HepG2 (cell line): ENCODE results near the gene ALDOA. TPM values are rescaled to one million over a fixed set of nuclear protein-coding genes. Genes with fewer than 3 reads are reported as not detected.

Experiments used
- ATF7 ChIP-seq, 2 experiments: fragments of 450-650 bp in 1 of 2; sonication (generic) in 1 of 2; formaldehyde crosslinking in 1 of 2; IDR thresholded peaks; 2 replicates each; pipeline versions ENCODE4 v1.4.0 to v1.6.1; 2016 to 2020; ENCODE audit warnings: antibody characterized with exemption in 1 of 2, mild to moderate bottlenecking in 1 of 2, missing genetic modification reagents in 1 of 2
- CBX5 ChIP-seq: sonication (generic); formaldehyde crosslinking; IDR thresholded peaks from 2 replicates; pipeline ENCODE4 v1.4.0; 2020; ENCODE audit warnings: missing genetic modification reagents, borderline replicate concordance
- CEBPG ChIP-seq: IDR thresholded peaks from 2 replicates; pipeline ENCODE4 v1.6.1; 2016
- ISL2 ChIP-seq: sonication (generic); formaldehyde crosslinking; IDR thresholded peaks from 2 replicates; pipeline ENCODE4 v1.5.0; 2020; ENCODE audit warnings: missing genetic modification reagents
- KLF13 ChIP-seq: sonication (generic); formaldehyde crosslinking; IDR thresholded peaks from 2 replicates; pipeline ENCODE4 v1.4.0; 2020; ENCODE audit warnings: mild to moderate bottlenecking, missing genetic modification reagents
- PHF5A ChIP-seq: IDR thresholded peaks from one replicate; pipeline ENCODE4 v1.6.1; 2018; ENCODE audit warnings: low read depth, missing genetic modification reagents; ENCODE audit not compliant: unreplicated experiment
- PITX1 ChIP-seq: sonication (generic); formaldehyde crosslinking; IDR thresholded peaks from 2 replicates; pipeline ENCODE4 v1.5.1; 2020; ENCODE audit warnings: mild to moderate bottlenecking, missing genetic modification reagents
- RBM22 ChIP-seq: fragments of 200-400 bp; formaldehyde crosslinking; optimal IDR thresholded peaks from 2 replicates; pipeline ENCODE3; 2017; ENCODE audit warnings: mild to moderate bottlenecking, low read length, moderate library complexity
- SIN3A ChIP-seq: IDR thresholded peaks from 2 replicates; pipeline ENCODE4 v1.6.1; 2011; ENCODE audit warnings: low read depth, mild to moderate bottlenecking, control low read depth, low read length, borderline replicate concordance
- SMARCC2 ChIP-seq: fragments of 450-650 bp; IDR thresholded peaks from 2 replicates; pipeline ENCODE4 v1.6.1; 2017; ENCODE audit warnings: antibody characterized with exemption, mild to moderate bottlenecking
- TERF1 ChIP-seq: sonication (generic); formaldehyde crosslinking; IDR thresholded peaks from 2 replicates; pipeline ENCODE4 v1.8.0; 2022; ENCODE audit warnings: mild to moderate bottlenecking, missing genetic modification reagents, moderate library complexity
- TOPORS ChIP-seq: sonication (generic); formaldehyde crosslinking; IDR thresholded peaks from 2 replicates; pipeline ENCODE4 v1.8.0; 2023; ENCODE audit warnings: mild to moderate bottlenecking, missing genetic modification reagents
- ZBTB8A ChIP-seq: sonication (generic); formaldehyde crosslinking; IDR thresholded peaks from 2 replicates; pipeline ENCODE4 v1.4.0; 2020; ENCODE audit warnings: mild to moderate bottlenecking, low read depth, missing genetic modification reagents, borderline replicate concordance
- ZNF121 ChIP-seq: sonication (generic); formaldehyde crosslinking; IDR thresholded peaks from 2 replicates; pipeline ENCODE4 v1.5.0; 2020; ENCODE audit warnings: mild to moderate bottlenecking, missing genetic modification reagents
- ZNF7 ChIP-seq: IDR thresholded peaks from 2 replicates; pipeline ENCODE4 v1.6.1; 2016; ENCODE audit warnings: missing biosample characterization, missing genetic modification reagents
- ZNF792 ChIP-seq: IDR thresholded peaks from 2 replicates; pipeline ENCODE4 v1.6.1; 2016
- ZSCAN22 ChIP-seq: sonication (generic); formaldehyde crosslinking; IDR thresholded peaks from 2 replicates; pipeline ENCODE4 v1.4.0; 2020; ENCODE audit warnings: mild to moderate bottlenecking, missing genetic modification reagents
- polyA plus RNA-seq, 8 experiments: library from polyadenylated mRNA; depleted of rRNA in 3 of 8; stranded (reverse) in 7 of 8; unstranded in 1 of 8; fragments of >200 nt; fragmentation: Illumina TruSeq in 4 of 8; extraction: Trizol in 4 of 8; gene quantifications; 2 replicates each; pipeline versions ENCODE4 v1.2.1 to v1.2.3, GENCODE V29; 2011 to 2016; ENCODE audit warnings: low read depth in 4 of 8, missing spikeins in 1 of 8, mixed read lengths in 1 of 8; ENCODE audit not compliant: insufficient read depth in 1 of 8
- total RNA-seq, 5 experiments: library from RNA; depleted of rRNA; stranded (reverse); fragments of >200 nt; fragmentation: Illumina TruSeq; extraction: Trizol; gene quantifications; 2 replicates each; pipeline ENCODE4 v1.2.3, GENCODE V29; 2016; ENCODE audit warnings: low read depth in 1 of 5
- TF ChIP-seq, protein P1 (sequence below): sonication (generic); formaldehyde crosslinking; IDR thresholded peaks from 2 replicates; pipeline ENCODE4 v1.4.0; 2020; ENCODE audit warnings: missing genetic modification reagents, borderline replicate concordance
- TF ChIP-seq, protein P2 (sequence below): fragments of 450-650 bp; IDR thresholded peaks from 2 replicates; pipeline ENCODE4 v1.6.1; 2016
- TF ChIP-seq, protein P3 (sequence below): sonication (generic); formaldehyde crosslinking; IDR thresholded peaks from 2 replicates; pipeline ENCODE4 v1.5.0; 2020; ENCODE audit warnings: missing genetic modification reagents, mild to moderate bottlenecking, borderline replicate concordance

Gene ALDOA
- total and polyA plus RNA-seq, 2 of the 13 experiments (the other 11 are each of a cell fraction or from before 2014, with no cell fraction given): 925 to 1,884 TPM

DNA sequence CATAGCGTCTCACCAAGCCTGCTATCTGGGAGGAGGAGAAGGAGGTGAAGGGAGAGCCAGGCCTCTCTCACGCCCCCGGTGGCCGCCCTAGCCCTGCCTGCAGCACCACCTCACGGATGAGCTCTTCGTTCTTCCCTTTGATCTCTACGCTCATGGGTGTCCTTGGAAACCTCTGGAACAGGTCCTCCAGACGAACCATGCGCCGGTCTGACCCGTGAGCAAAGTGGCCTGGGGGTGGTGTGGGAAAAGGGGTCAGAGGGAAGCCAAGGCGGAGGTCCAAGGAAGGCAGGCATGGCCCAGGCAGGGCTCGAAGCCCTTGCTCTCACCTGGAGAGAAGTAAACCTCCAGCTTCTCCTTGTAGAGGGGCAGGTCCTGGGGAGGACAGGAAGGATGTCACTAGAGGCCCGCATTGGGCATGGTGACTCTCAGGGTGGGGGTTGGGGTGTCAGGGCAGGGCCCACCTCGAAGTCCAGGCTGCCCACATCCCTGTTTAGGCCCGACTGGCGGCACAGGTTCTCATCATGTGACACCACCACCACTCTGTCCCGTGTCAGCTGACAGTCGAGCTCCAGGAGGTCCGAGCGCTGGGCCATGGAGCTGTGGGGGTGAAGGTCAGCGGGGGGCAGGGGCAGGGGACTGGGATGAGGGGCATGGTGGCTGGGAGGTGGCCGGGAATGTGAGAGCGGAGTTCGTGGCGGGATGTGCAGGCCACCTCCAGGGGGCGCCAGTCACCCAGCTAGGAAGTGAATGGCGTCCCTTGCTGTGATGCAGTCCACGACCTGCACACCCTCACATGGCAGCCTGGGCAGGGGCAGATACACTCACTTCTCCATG, 46.9 kb downstream of the ALDOA start (continued):
- TF ChIP-seq, protein P1, sequence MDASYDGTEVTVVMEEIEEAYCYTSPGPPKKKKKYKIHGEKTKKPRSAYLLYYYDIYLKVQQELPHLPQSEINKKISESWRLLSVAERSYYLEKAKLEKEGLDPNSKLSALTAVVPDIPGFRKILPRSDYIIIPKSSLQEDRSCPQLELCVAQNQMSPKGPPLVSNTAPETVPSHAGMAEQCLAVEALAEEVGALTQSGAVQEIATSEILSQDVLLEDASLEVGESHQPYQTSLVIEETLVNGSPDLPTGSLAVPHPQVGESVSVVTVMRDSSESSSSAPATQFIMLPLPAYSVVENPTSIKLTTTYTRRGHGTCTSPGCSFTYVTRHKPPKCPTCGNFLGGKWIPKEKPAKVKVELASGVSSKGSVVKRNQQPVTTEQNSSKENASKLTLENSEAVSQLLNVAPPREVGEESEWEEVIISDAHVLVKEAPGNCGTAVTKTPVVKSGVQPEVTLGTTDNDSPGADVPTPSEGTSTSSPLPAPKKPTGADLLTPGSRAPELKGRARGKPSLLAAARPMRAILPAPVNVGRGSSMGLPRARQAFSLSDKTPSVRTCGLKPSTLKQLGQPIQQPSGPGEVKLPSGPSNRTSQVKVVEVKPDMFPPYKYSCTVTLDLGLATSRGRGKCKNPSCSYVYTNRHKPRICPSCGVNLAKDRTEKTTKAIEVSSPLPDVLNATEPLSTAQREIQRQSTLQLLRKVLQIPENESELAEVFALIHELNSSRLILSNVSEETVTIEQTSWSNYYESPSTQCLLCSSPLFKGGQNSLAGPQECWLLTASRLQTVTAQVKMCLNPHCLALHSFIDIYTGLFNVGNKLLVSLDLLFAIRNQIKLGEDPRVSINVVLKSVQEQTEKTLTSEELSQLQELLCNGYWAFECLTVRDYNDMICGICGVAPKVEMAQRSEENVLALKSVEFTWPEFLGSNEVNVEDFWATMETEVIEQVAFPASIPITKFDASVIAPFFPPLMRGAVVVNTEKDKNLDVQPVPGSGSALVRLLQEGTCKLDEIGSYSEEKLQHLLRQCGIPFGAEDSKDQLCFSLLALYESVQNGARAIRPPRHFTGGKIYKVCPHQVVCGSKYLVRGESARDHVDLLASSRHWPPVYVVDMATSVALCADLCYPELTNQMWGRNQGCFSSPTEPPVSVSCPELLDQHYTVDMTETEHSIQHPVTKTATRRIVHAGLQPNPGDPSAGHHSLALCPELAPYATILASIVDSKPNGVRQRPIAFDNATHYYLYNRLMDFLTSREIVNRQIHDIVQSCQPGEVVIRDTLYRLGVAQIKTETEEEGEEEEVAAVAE: no peak
- TF ChIP-seq SMARCC2: no peak
- no peak; the same call in 1 of the 2 replicates for TF ChIP-seq KLF13
- TF ChIP-seq, protein P2, sequence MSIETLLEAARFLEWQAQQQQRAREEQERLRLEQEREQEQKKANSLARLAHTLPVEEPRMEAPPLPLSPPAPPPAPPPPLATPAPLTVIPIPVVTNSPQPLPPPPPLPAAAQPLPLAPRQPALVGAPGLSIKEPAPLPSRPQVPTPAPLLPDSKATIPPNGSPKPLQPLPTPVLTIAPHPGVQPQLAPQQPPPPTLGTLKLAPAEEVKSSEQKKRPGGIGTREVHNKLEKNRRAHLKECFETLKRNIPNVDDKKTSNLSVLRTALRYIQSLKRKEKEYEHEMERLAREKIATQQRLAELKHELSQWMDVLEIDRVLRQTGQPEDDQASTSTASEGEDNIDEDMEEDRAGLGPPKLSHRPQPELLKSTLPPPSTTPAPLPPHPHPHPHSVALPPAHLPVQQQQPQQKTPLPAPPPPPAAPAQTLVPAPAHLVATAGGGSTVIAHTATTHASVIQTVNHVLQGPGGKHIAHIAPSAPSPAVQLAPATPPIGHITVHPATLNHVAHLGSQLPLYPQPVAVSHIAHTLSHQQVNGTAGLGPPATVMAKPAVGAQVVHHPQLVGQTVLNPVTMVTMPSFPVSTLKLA: no peak
- peak; percentile 31; the same call in 1 of the 2 replicates for TF ChIP-seq TOPORS
- no peak for TF ChIP-seq SIN3A
- TF ChIP-seq CBX5 (CRISPR knock-in tag): no peak
- TF ChIP-seq, protein P3, sequence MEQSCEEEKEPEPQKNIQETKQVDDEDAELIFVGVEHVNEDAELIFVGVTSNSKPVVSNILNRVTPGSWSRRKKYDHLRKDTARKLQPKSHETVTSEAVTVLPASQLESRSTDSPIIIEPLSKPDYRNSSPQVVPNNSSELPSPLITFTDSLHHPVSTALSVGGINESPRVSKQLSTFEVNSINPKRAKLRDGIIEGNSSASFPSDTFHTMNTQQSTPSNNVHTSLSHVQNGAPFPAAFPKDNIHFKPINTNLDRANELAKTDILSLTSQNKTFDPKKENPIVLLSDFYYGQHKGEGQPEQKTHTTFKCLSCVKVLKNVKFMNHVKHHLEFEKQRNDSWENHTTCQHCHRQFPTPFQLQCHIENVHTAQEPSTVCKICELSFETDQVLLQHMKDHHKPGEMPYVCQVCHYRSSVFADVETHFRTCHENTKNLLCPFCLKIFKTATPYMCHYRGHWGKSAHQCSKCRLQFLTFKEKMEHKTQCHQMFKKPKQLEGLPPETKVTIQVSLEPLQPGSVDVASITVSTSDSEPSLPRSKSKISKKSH (CRISPR knock-in tag): peak; percentile 57; the same call in 1 of the 2 replicates
- no peak for TF ChIP-seq ZNF7
- peak; percentile 4; the same call in 1 of the 2 replicates for TF ChIP-seq CEBPG (CRISPR knock-in tag)
- TF ChIP-seq ATF7 (IDR thresholded peaks at IDR 0.05): no peak
- TF ChIP-seq ATF7 (CRISPR knock-in tag; IDR thresholded peaks at IDR 0.05): peak; percentile 69; the same call in 1 of the 2 replicates
- peak; percentile 10; the same call in 1 of the 2 replicates for TF ChIP-seq ISL2
- peak; percentile 61; the same call in 1 of the 2 replicates for TF ChIP-seq ZSCAN22 (CRISPR knock-in tag)
- no peak for TF ChIP-seq ZBTB8A (CRISPR knock-in tag)
- TF ChIP-seq RBM22: no peak
- peak; percentile 77; the same call in 1 of the 2 replicates for TF ChIP-seq ZNF121 (CRISPR knock-in tag)
- no peak; the same call in none of the 2 replicates for TF ChIP-seq ZNF792 (CRISPR knock-in tag)
- TF ChIP-seq PHF5A: no peak
- no peak; the same call in 1 of the 2 replicates for TF ChIP-seq PITX1 (CRISPR knock-in tag)
- peak; percentile 56; the same call in 1 of the 2 replicates for TF ChIP-seq TERF1 (CRISPR knock-in tag)
